CD4-positive, alpha-beta T cell treated with Interleukin-17A for 1 hour (primary cell): ENCODE data around the gene VAMP5.
A peak's percentile ranks its signal among the peaks of the same experiment; 100 is the strongest.
"Not testable (repeated sequence)": the region's sequence is repeated elsewhere in the genome, so short reads cannot be mapped to it uniquely, and the experiment has no call there.

ENCODE experiments used
- DNase-seq: peaks from one replicate; pipeline ENCODE4 v3.0.0-alpha.2; 2020

Gene VAMP5

DNA sequence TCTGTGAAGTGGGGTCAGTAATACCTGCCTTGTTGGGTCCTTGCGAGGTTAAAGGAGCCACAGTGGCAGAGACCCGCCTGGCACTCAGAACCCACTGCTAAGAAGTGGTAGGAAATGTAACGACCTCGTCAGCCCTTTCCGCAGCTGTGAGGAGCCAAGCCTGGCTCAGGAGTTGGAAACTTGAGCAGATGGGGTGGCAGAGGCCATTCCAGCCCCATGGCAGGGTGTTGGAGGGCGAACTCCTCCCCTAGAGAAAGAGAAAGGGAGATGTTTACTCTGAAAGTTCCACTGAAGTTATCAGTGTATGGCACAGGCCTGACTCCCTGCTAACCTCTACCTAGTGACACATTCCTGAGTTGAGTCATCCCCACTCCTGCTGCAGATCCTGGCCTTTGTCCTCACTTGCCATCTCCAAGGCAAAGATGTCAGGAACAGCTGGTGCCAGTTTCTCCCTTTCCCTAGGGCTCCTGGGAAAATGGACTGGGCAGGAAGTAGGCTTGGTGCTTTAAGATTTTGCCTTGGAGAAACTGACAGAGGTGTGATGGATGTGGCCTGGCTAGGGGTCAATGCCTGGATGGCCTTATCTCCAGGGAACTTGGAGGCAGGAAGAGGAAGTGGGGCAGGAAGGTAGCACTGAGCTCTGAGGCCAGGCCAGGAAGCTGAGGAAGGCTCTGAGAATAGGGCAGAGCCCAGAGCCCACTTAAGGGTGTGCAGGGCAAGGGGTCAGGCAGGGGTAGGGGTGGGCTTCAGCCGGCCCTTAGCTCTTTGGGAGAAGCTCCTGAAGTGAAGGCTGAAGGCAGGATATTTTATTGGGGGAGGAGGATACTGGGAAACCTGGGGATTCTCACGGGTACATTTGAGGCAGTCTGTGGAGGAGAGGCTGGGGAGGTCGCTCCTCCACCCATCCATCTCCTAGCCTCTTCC, 888 bp downstream of the VAMP5 start:
- DNase-seq = peak; percentile 22

DNA sequence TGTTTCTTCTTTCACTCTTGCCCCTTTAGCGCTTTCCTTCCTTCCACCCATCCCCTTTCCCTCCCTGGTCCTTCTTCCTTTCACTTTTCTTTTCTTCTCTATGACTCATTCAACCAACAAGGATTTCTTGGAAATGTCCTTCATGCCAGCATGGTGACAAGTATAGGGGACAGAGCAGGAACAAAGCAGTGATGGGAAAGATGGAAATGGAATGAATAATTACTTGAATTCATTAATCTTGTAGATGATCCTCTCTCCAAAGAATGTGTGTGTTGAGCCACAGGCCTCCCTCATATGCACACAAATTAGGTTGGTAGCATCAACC, 1.5 kb downstream of the VAMP5 start:
- DNase-seq = no peak

DNA sequence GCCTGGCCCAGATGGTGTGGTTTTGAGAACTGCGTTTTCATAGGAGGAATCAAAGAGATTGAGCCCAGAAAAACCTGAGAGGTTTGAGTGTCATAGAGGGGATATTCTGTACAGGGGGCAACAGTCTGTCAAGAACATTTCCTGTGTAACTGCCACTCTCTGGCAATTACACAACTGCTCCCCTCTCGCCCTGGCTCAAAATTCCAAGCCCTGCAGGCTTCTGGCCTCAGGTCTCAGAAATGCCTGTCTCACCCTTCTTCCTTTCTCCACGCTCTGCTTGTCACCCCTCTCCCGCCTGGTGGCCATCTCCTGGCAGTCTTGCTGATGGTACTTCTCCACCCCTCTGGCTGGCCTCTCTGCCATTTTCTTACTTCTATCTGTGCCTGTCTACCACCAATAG, 4.0 kb downstream of the VAMP5 start:
- no peak for DNase-seq

DNA sequence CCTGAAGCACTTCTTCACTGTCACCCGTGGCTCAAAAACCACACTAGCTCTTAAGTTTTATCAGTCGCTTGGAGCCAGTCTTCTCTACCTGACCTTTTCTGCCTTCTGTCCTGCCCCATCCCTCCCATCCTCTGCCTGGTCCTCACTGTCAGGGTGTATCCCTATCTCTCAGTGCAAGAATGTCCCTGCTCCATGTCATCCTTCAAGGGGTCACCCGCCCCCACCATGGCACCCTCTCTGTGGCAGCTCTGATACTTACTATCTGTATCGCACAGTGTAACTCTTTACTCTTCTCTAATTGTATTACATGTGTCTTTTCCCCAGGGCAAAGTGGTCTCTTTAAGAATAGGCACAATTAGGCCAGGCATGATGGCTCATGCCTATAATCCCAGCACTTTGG, 4.4 kb downstream of the VAMP5 start:
- no peak for DNase-seq

DNA sequence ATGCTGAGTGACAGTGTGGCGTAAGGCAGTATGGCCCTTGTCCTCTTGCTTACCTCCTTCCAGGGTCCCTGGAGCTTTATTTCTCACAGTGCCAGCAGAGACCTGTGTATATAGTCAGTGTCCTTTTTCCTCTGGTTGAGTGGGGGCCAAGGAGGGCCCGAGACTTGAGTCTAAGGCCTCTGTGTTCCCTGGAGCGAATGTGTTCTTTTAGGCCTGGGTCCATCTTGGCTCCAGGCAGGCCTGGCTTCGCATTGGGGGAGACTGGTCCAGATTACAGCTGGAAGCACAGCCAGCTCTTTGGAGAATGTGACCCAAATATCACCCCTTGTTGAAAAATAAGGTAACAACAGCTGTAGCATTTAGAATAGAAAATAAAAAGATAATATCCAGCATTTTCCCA, 5.0 kb downstream of the VAMP5 start:
- DNase-seq = no peak

DNA sequence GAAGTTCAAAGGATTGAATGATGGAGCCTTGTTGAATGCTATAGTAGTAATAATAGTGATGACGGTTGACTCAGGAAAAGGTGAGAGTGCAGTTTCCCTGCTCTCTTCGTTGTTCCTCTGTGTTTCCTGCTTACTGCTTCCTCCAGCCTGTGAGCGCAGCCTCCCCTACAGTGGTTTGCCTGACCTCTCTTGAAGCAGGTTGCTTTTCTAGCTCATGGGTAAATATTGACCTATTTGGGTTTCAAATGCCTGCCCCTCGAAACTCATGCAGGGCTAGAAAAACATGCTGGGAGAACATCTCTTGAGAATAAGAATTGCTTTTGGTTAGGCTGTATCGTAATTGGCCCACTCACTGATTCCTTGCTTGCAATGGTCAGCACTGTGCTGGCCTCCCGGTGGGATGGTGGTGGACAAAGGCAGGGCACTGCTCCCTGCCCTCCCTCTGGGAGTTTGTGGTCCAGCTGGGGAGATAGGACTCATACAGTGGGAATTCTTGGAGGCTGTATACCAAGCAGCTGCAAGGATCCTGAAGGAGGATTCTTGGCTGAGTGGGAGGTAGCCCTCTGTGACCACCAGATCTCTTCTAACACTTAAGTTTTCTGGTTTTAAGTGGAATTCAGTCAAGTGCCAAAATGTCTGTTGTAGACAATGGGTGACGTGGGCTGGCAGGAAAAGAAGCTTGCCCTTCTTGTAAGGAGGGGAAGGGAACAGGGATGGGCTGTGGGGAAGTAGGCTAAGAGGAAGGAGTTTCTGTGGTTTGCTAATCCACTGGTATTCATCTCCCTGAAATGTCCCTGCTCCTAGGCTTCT, 6.0 kb downstream of the VAMP5 start:
- DNase-seq = no peak

DNA sequence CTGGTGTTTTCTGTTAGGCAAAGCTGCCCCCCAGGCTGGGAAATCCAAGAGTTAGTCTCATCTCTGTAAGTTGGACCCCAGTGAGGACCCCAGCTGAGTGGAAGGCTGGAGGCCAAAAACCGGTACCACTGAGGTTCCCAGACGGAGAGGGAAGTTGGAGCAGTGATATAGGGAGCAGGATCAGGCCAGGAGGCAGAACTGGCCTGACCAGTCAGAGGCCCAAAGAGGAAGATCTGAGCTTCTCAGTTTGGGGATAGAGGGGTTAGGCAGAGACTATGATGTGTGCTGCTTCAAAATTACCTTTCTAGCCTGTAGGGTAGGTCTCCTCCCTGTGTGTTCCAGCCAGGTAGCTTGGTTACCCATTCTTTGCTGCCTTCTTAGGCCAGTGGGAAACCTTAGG, 6.7 kb downstream of the VAMP5 start:
- DNase-seq = no peak

DNA sequence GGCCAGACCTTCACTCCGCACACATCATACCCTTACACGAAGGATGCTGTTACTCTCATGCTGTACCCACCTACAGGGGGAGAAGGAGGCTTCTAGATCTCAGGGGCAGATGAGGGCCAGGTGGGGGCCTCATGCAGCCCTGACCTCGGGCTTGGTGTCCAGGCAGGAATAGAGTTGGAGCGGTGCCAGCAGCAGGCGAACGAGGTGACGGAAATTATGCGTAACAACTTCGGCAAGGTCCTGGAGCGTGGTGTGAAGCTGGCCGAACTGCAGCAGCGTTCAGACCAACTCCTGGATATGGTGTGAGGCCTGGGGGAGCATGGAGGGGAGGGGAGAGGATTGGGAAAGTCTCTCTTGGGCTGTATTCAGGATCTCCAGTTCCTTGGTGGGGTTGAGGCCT, 7.3 kb downstream of the VAMP5 start:
- DNase-seq = no peak

DNA sequence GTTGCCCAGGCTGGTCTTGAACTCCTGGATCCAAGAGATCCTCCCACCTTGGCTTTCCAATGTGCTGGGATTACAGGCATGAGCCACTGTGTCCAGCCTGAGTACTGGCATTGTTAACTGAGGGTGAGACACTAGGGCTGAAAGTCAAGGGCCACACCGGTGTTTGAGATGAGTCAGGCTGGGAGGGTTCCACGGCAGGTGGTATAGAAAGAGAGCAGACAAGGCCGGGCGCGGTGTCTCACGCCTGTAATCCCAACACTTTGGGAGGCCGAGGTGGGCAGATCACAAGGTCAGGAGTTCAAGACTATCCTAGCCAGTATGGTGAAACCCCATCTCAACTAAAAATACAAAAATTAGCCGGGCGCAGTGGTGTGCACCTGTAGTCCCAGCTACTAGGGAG, 8.1 kb downstream of the VAMP5 start:
- not testable (repeated sequence) for DNase-seq

DNA sequence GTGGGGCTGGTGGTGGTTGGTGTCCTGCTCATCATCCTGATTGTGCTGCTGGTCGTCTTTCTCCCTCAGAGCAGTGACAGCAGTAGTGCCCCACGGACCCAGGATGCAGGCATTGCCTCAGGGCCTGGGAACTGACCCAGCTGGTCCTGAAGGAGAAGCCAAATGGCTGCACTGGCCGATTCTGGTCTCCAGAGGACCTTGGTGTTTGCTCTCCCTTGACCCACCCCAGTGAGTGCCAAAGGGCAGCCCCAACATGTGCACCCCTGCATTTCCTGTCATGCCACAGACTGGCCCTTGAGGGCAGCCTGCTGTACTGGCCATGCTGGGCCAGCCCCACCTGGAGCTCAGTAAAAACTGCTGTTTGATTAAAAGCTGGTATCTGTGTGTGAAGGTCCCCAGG, 8.8 kb downstream of the VAMP5 start:
- no peak for DNase-seq

DNA sequence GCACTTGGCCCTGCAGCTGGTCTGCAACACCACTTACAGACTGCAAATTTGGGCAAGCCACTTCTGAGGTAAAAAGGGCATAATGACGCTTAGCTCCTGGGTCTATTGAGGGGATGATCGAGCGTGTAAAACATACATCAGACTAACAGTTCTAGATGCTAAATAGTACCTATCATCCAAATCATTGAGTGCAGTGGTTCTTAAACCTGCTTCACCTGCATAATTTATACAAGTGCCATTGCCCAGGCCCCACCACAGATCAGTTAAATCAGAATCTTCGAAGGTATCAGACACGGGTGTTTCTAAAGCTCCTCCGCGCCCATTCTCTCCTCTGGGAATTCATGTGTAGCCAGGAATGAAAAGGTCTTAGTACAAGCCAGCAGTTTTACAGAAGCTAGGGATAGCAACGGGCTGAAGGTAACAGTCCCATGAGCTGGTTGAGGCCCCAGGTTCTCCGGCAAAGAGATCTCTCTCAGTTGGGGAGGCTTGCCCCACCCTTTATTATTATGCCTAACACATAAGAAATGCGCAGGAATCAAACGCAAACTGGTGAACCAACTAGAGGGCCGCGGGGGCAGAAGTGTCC, 10.6 kb downstream of the VAMP5 start:
- DNase-seq = no peak

DNA sequence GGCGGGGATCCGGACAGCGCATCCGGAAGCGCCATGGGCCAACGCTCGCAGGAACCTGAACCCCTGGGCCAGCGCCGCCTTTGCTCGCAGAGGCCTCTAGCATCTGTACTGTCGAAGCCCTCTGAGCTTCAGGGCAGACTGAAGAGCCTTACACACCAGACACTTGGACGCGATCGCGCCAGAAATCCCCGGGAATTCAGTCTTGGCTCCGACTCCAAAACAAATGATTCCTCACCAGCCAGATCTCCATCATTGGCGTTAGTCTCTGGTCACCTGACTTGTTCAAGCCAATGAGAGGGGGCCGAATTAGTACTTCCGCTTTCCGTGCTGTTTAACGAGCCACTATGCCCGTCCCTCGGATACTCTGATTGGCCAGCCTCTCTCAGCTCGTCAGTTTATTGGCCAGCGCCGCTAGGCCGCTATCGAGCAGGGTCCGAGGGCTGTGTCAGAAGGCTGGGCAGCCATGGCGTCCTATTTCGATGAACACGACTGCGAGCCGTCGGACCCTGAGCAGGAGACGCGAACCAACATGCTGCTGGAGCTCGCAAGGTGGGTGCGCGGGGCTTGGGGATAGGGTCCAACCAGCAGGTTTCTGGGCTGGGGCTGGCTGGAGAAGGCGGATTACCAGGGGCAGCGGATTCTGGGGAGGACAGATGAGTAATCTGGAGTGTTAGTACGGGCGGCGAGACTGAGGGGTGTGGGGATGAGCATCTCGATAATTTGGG, 11.2 kb downstream of the VAMP5 start, which contains the start of gene RNF181:
RNF181 (plus strand) TSS at position 445 of the 725 bp plus-strand sequence; CDS start at position 464, 19 bp downstream.
- peak; percentile 96 for DNase-seq

DNA sequence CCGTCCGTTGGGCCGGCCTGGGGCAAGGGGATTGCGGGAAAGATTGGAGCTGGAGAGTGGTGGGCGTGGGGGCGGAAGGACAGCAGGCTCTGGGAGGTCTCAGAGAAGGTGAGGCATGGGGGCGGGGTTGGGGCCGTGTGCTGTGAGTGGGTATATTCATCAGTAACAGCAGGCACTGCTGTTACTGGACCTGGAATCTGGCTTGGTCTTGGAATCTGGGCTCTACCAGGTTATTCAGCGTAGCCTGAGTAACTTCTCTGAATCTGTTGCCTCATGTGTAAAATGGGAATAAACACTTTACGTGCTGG, 11.7 kb downstream of the VAMP5 start:
- no peak for DNase-seq

DNA sequence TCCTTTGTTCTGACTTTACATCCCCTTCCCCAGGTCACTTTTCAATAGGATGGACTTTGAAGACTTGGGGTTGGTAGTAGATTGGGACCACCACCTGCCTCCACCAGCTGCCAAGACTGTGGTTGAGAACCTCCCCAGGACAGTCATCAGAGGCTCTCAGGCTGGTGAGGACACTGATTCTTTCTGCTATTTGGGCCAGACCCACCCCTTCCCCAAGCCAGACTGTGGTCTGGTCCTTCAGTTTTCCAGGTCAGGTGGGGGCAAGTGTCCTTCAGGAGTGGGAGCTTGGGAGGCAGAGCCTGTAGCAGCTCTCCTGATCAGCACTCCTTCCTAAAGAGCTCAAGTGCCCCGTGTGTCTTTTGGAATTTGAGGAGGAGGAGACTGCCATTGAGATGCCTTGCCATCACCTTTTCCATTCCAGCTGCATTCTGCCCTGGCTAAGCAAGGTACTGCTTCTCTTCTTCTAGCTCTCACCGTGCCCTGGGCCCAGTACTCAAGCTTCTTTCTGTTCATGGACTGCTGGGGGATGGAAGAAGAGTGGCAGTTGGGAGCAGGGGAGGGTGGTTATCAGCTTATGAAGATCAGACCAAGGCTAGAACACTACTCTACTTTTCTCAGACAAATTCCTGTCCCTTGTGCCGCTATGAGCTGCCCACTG, 12.4 kb downstream of the VAMP5 start:
- no peak for DNase-seq

DNA sequence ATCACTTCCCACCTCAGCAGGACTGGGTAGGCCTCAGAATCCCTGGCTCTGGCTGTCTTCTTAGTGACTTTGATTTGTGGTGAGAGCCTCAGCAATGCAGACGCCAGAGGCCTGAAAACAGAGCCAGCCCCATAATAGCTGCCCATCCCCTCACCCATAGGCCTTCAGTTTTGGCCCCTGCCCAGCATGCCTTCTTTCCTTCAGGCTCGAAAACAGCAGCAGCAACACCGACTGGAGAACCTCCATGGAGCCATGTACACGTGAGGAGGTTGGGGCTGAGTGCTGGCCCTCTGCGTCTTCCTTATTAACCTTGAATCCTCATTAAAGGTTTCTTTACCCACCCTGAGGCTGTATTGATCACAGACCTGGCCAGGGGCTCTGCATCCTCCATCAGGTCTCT, 13.0 kb downstream of the VAMP5 start:
- DNase-seq = no peak

DNA sequence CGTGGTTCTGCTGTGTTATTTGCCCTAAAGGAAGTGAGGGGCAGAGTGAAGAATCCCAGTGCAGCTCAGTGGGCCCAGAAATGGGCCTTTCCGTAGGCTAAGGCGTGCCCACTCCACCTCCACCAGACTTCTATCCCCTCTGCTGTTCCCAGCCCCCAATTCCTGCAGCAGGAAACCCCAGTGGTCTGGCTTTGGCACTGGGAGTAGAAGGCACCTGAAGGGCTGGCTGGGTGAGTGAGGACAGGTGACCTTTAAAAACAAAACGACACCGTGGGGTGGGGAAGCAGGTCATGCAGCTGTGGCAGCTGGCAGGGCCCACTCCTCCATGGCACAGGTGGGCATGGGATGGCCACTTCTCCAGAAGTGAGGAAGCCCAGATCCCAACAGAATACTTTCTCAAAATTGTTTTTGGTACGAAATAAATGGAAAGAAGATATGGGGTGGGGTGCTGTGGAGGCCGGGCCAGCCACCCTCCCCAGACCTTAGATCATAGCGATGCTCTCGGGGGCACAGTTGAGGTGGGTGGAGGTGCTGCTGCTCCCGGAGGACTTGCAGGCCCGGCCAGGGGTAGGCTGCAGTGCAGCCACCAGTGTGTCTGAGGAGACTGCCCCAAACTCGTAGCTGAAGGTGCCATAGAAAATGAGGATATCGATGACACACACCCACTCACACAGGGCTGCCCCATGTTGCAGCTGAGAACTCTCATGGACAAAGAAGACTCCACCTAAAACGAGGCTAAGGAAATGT, 14.5 kb downstream of the VAMP5 start:
- DNase-seq = no peak

DNA sequence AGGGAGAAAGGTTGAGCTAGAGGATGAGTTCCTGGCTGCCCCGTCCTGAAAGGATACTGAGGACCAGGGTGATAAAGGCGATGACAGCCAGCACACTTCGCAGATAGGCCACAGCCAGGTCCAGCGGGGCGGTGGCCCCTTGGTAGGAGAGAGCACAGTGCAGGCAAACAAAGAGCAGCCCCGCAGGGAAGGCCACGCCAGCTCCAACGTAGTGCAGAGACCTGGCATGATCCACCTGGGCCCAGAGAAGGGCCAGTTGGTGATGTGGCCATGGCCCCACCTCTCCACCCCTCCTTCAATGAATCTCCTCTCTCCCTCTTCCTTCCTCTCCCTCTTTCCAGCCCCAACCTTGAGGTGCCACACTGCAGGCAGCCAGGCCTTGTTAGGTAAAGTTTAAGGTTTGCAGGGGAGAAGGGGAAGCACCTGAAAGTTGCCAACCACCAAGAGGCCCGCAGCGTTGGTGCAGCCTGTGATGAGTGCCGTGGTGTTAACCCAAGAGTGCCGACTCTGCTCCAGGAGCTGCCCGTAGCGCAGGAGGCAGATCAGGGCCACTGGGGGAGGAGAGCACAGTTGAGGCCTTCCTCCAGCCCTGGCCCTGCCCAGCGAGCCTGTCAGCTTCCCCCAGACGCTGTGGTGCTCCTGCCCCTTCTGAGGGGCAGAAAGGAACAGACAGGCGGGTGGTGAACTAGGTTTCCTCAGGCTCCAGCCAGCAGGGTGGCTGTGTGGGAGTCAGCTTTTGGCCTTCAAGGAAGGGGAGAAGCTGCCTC, 15.4 kb downstream of the VAMP5 start:
- DNase-seq = no peak

DNA sequence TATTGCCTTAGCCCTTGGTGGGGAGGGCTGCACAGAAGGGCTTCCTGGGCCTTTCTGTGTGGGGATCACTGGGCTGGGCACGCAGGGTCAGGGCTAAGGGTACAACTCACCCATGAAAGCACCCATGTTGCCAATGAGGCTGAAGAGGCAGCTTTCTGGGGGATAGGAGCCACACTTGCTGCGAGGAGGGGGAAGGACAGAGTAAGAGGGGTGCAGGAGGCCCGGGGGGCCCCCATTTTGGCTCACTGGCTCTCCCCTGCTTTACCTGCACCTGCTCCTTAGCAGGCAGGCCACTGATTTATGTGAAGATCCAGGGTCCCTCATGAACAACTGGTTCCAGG, 16.0 kb downstream of the VAMP5 start:
- no peak for DNase-seq

DNA sequence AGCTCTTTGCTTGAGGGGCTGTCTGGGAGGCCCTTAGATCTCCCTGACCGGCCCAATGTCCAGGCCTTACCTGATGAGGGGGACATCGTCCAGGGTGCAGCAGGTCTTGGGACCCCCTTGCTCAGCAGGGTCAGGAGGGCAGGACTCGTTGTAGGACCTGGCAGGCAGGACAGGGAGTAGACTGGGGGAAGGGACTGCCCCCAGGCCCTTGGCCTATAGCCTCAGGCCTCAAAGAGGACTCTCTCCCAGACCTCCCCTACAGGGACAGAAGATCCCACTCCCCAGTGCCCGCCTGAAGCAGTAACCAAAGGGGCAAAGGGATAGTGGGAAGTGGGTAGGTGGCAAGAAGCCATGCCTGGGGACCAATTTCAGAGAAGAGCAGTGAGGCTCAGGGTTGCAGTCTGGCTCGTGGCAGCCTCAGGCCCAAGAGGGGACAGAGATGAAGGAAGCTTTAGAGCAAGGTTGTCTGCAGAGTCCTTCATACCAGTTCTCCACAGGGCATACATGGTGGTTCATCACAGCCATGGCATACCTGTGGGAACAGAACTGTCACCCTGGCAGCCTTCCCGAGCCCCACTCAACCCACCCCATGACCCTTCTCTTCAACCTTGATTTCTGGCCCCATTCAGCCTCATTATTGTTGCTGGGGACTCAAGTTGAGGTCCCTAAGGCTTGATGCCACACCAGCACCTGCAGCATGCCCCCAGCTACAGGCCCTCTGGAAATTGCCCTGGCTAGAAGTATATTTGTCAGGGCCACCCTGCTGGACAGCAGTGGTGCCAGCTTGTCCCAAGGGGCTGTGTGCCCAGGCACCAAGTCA, 16.9 kb downstream of the VAMP5 start:
- DNase-seq = no peak

DNA sequence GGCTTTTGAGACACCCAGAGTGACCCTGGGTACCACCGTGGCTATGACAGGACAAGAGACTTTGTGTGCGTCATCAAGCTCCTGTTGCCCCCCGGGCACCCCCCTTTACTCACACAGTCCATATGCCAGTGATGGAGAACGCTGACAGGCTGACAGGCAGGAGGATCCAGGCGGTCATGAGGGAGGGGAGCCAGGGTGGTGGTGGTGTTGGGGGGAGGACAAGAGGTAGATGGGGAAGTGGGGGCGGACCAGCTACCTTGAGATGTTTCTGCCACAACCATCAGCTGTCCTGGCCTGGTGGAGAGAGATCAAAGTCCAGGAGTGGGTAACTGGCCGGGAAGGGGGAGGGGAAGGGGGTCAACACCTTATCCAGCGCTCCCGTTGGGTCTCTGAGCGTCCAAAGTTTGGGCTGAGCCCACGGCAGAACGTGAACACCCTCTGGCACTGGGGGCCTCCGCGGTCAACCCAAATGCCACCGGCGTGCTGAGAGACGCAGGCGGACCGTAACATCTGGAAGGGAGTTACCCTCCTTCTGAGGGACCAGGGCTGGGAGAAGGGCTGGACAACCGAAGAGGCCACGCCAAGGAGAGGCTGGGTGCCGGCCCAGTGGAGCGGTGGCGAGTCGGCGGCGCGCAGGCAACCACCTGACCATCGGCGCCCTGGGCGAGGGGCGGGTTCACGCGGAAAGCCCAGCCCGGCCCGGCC, 17.7 kb downstream of the VAMP5 start:
- DNase-seq = no peak
